ENCODE data around the gene KIF4B. TPM values are rescaled to one million over a fixed set of nuclear protein-coding genes. Genes with fewer than 3 reads are reported as not detected.
"Not testable (repeated sequence)": the region's sequence is repeated elsewhere in the genome, so short reads cannot be mapped to it uniquely, and the experiment has no call there.

Gene KIF4B
- total RNA-seq, 1 donor: not detected

DNA sequence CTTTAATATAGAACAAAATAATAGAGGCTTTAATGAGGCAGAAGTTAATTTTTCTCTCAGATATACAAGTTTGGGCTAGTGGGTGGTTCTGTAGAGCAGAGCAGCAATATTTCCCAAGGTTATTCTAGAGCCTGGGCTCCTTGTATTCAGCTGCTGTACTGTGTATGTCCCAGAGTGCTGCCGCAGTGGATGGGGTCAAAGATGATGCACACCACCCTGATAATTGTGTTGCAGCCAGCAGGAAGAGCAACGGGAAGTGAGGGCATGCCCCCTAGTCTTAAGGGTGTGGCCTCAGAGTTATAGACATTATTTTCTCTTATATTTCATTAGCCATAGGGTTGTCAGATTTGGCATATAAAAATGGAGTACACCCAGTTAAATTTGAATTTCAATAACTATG, 23.9 kb upstream of the KIF4B start:
- no peak overlapping the region for H3K4me3 ChIP-seq (ENCODE audit: low read depth, low read length)
- DNase-seq (ENCODE audit: low read depth): no peak
- TF ChIP-seq, protein P1, sequence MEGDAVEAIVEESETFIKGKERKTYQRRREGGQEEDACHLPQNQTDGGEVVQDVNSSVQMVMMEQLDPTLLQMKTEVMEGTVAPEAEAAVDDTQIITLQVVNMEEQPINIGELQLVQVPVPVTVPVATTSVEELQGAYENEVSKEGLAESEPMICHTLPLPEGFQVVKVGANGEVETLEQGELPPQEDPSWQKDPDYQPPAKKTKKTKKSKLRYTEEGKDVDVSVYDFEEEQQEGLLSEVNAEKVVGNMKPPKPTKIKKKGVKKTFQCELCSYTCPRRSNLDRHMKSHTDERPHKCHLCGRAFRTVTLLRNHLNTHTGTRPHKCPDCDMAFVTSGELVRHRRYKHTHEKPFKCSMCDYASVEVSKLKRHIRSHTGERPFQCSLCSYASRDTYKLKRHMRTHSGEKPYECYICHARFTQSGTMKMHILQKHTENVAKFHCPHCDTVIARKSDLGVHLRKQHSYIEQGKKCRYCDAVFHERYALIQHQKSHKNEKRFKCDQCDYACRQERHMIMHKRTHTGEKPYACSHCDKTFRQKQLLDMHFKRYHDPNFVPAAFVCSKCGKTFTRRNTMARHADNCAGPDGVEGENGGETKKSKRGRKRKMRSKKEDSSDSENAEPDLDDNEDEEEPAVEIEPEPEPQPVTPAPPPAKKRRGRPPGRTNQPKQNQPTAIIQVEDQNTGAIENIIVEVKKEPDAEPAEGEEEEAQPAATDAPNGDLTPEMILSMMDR (IDR thresholded peaks at IDR 0.05; ENCODE audit: insufficient read depth, low read depth, low read length): no peak

- TF ChIP-seq, protein P1 (IDR thresholded peaks at IDR 0.05; ENCODE audit: insufficient read depth, low read depth, low read length): no peak
- H3K4me3 ChIP-seq (ENCODE audit: low read depth, low read length): no peak overlapping the region
- DNase-seq (ENCODE audit: low read depth): no peak
Measured at GRCh38 chr5:154993461-154993860, 20.1 kb upstream of the KIF4B start.

- TF ChIP-seq, protein P1 (IDR thresholded peaks at IDR 0.05; ENCODE audit: insufficient read depth, low read depth, low read length): peak; percentile 9
- no peak overlapping the region for H3K4me3 ChIP-seq (ENCODE audit: low read depth, low read length)
- no peak for DNase-seq (ENCODE audit: low read depth)
Measured at GRCh38 chr5:154995679-154996078, 17.9 kb upstream of the KIF4B start.

DNA sequence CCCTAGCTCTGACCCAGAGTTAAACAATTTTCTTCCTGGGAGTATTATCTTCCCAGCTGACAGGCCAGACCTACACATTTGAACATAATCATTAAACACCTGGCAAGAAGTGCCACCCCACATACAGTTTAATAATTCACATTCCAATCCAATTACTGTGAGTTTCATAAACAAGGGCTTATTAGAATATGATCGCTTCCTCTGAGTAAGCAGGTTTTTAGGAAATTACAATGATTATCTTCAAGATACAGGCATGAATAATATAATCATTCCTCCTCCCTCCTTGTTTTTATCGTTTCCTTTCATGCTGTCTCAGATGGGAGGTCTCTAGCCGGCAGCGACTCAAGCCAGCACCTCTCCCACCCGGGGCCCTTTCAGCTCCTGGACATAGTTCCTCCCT, 15.8 kb upstream of the KIF4B start:
- peak; percentile 27 for DNase-seq (ENCODE audit: low read depth)
- TF ChIP-seq, protein P1 (IDR thresholded peaks at IDR 0.05; ENCODE audit: insufficient read depth, low read depth, low read length): no peak
- no peak overlapping the region for H3K4me3 ChIP-seq (ENCODE audit: low read depth, low read length)

- no peak overlapping the region for H3K4me3 ChIP-seq (ENCODE audit: low read depth, low read length)
- no peak for DNase-seq (ENCODE audit: low read depth)
- TF ChIP-seq, protein P1 (IDR thresholded peaks at IDR 0.05; ENCODE audit: insufficient read depth, low read depth, low read length): no peak
Measured at GRCh38 chr5:154999865-155000264, 13.7 kb upstream of the KIF4B start.

DNA sequence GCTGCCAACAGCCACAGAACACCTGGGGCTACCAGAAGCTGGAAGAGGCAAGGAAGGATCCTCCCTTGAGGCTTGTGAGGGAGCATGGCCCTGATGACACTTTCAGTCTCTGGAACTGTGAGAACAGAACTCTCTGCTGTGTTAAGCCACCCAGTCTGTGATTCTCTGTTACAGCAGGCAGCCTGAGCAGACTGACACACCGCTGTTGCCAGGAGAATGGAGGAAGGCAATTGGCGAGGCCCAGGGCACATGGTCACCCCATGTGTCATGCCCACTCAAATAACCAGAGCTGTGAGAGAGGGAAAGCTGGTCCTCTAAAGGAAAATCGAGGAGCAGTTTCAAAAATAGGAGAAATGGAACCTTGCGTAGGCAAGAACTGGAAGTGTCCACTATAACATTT, 12.0 kb upstream of the KIF4B start:
- no peak for DNase-seq (ENCODE audit: low read depth)
- TF ChIP-seq, protein P1 (IDR thresholded peaks at IDR 0.05; ENCODE audit: insufficient read depth, low read depth, low read length): no peak
- no peak overlapping the region for H3K4me3 ChIP-seq (ENCODE audit: low read depth, low read length)

DNA sequence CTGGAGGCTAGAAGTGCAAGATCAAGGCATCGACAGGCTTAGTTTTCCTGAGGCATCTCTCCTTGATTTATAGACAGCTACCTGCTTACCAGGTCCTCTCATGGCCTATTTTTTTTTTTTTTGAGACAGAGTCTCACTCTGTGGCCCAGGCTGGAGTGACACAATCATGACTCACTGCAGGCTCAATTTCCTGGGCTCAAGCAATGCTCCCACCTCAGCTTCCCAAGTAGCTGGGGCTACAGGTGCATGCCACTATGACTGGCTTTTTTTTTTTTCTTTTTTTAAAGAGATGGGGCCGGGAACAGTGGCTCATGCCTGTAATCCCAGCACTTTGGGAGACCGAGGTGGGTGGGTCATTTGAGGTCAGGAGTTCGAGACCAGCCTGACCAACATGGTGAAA, 10.8 kb upstream of the KIF4B start:
- DNase-seq (ENCODE audit: low read depth); H3K4me3 ChIP-seq (ENCODE audit: low read depth, low read length): not testable (repeated sequence)
